ENCODE data around the gene NUP43.
"Not testable (repeated sequence)": the region's sequence is repeated elsewhere in the genome, so short reads cannot be mapped to it uniquely, and the experiment has no call there.

Gene NUP43

DNA sequence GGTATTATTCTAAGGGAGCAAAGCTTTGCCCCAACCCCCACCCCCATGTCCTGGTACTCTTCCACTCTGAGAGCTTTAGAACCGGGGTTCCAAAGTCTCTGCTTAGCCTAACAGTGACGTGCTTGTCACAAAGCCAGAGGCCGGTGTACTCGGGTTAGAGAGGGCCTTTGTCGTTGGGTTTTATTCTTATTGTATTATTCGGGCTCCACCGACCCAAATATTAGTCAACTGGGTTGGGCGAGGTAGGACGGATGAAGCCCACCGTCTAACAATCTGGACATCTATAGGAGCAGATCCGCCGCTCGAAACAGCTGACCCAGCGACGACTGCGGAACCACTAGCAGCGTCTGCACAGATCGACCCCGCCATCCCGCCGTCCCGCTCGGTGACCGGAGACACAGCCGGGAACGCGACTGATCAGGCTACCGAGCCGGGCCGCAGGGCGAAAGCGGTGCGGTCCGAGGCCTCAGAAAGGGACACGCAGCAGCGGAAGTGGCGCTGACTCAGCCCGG lies 2.8 kb upstream of the NUP43 start:
- DNase-seq (ENCODE audit: low spot score): not testable (repeated sequence)

GRCh38 chr6:149745252-149745651 lies 1.1 kb downstream of the NUP43 start:
- not testable (repeated sequence) for DNase-seq (ENCODE audit: low spot score)

DNA sequence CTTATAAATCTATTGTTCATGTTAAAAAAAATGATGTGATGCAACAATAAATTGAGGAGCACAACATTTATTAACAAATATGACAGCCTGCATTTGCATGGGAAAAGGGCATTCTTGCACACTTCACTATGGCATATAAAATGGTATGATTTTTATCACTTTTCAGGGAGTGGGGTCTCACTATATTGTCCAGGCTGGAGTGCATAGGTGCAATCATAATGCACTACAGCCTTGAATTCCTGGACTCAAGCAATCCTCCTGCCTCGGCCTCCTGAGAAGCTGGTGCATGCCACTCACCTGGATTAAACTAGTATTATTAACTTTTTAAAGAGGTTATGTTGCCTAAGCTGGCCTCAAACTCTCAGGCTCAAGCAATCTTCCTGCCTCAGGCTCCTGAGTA lies 11.4 kb downstream of the NUP43 start:
- no peak for DNase-seq (ENCODE audit: low spot score)

GRCh38 chr6:149733089-149733720 lies 13.1 kb downstream of the NUP43 start:
- DNase-seq (ENCODE audit: low spot score): no peak

DNA sequence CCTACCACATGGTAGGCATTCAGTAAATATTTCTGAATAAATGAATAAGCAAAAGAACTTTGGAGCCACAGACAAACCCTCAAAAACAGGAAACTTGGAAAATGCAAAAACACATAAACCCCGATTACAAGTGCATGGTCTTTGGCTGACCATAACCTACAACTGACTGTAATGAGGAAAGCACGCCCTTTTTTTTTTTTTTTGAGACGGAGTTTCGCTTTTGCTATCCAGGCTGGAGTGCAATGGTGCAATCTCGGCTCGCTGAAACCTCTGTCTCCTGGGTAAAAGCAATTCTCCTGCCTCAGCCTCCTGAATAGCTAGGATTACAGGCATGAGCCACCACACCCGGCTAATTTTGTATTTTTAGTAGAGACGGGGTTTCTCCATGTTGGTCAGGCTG lies 16.5 kb downstream of the NUP43 start:
- no peak for DNase-seq (ENCODE audit: low spot score)

DNA sequence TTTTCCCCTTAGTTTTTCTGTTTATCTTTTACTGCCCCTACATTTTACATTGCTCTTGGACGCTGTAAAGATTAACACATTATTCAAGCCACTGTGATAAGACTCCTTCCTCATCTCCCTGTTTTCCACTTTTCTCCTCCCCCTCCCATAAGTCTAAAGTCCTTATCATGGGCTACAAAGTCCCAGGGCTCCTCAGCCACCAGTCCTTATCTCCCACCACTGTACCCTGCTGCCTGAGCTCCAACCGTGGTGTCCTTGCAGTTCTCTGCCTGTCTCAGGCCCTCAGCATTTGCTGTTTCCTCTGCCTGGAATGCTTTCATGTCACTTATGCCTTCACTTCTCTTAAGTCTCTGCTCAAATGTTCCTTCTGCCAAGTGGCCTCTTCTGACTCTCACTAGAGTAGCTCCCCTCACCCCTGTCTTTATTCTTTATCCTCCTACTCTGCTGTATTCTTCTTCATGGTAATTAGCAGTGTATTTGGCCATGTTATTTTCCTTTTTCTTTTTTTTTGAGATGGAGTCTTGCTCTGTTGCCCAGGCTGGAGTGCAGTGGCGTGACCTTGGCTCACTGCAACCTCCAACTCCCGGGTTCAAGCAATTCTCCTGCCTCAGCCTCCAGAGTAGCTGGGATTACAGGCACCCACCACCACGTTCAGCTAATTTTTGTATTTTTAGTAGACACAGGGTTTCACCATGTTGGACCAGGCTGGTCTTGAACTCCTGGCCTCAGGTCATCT lies 17.7 kb downstream of the NUP43 start:
- no peak for DNase-seq (ENCODE audit: low spot score)

DNA sequence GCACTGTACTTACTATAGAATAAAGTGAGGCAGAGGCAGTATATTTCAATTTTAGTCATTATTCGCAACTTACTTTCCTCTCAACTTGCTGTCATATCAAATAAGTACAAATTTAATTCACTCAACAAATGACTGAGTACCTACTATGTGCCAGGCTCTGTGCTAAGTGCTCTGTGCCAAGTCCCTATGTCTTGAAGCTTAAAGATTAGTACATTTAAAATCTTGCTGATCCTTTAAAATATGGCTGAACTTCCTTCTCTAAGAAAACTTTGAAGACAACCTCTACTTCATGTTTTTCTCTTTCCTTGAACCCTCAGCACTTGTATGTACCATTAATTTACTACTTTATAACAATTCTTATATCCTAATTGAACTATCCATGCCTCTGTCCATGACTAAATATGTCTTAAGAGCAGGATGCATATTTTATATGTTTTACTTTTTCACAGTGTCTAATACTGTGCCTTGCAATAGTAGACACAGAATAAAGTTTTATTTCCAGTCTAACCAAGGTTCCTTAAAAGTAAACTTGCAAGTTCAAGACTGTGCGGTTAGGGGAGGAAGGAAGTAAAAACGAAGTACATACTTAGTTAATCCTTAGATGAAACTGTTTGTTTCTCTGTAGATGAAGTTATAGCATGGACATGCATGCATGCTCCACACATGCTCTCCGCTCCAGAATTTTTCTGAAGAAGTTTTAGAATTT lies 18.4 kb downstream of the NUP43 start:
- DNase-seq (ENCODE audit: low spot score): no peak

DNA sequence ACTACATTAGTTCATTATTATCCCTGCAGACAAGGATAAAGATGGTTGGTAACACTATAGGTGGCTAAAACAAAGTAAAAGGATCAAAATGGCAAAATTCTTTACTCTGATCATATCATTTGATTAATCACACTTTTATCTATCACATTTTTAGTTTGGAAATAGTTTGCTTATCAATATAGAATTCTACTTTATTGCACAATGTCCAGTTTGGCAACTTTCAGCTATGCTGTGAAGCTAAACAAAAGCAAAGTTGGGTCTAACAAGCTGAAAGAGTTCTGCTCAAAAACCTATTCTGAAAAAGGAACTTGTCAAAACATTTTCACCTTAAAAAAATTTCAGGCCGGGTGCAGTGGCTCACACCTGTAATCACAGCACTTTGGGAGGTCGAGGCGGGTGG lies 20.5 kb downstream of the NUP43 start:
- DNase-seq (ENCODE audit: low spot score): peak; percentile 0

DNA sequence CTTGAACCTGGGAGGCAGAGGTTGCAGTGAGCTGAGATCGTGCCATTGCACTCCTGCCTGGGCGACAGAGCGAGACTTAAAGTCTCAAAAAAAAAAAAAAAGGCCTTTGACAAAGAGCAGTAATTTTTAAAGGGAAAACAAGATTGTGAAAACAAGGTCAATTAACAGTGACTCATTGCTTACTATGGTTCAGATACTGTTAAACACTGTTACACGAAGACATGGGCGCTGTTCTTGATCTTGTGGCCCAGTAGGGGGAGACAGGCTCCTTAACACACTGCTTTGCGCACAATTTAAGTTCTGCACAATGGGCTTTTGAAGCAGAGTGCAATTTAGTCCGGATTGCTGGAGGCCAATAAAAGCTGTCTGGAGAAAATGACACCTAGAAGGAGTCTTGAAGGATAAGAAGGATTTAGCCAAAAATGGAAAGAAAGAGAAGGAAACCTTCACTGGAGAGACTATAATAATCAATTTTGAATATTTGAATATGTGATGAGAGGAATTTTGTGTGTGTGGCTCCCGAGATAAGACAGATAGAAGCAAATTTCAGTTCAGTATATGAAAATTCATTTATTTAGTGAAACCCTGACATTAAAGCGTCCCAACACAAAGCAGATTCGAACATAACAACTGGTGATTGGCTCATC lies 22.4 kb downstream of the NUP43 start:
- peak; percentile 48 for DNase-seq (ENCODE audit: low spot score)

GRCh38 chr6:149723262-149723661 lies 23.1 kb downstream of the NUP43 start:
- DNase-seq (ENCODE audit: low spot score): no peak

- peak; percentile 19 for DNase-seq (ENCODE audit: low spot score)
These were observed 26.8 kb downstream of the NUP43 start for GRCh38 chr6:149719531-149719930.

DNA sequence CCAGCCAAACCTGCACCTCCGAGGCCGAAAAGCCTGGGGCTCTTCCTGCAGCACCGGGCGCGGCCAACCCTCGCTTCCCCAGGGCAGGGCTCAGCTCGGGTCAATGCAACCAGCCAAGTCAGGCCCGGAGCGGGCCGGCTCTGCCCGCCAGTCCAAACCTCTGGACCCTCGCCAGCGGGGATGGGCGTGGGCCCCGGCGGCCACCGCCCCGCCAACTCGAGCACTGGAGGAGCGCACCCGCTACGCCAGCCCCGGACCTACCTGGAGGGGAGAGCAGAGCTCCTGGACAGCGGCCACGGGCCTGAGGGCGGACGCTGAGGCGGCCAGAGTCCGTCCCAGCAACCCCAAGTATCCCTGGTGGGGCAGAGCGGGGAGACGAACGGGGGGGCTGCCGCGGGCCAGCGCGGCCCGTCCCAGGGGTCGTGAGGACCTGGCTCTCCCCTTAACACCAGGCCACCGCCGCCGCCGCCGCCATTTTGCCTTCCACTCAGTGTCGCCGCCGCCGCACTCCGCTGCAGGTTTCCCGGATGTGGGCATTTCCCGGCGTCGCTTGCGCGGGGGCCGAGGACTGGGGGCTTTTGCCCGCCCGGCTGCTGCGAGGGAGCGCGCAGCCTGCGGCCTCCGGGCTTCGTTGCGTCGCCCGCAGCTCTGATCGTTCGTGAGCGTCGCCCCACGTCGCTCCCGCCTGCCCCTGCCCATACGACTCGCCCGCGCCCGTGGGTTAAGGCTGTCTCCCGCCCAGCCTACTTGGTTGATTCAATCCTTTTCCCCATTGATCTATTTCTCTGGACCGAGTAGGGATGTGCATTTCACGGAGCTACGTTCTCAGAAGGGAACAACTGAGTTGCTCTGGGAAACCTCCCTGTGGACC lies 28.5 kb downstream of the NUP43 start, which contains the start of gene LATS1:
LATS1 (minus strand) TSS at position 514 of the 871 bp plus-strand sequence. CDS start 15,975 bp downstream, outside the sequence.
- DNase-seq (ENCODE audit: low spot score): peak; percentile 94

DNA sequence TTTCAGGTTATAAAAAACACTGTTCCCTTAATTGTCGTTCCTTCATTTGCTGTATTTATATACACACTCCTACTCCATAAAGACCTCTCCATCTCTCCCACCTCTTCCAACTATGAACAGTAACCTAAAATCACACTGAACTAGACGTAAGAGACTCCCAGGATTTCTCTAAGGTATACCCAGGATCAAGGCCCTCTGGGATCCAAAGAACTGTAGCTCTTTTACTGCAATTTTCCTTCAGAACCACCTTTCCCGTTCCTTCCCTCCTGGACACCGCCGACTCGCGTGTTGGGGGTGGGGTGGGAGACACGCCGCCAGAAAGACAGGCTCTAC lies 29.1 kb downstream of the NUP43 start:
- DNase-seq (ENCODE audit: low spot score): no peak

GRCh38 chr6:149716181-149716963 lies 30.0 kb downstream of the NUP43 start:
- no peak for DNase-seq (ENCODE audit: low spot score)

GRCh38 chr6:149714442-149714841 lies 31.9 kb downstream of the NUP43 start:
- no peak for DNase-seq (ENCODE audit: low spot score)

DNA sequence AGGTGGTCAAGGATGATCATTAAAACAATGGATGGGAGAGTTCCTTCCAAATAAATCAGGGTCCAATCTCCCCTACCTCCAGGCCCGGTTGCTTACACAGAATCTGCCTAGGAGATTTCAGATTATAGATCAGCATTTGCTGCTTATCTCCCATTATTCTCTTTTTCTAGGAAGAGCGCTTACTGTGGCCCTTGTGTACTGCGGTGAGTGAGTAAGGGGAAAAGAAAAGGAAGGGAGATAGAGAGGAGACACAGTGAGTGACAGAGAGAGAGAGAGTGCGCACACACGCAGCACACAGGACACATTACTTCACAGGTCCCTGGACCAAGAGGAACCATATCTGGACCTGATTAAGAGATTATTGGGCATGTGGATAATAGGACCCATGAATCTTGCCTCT lies 34.6 kb downstream of the NUP43 start:
- no peak for DNase-seq (ENCODE audit: low spot score)

DNA sequence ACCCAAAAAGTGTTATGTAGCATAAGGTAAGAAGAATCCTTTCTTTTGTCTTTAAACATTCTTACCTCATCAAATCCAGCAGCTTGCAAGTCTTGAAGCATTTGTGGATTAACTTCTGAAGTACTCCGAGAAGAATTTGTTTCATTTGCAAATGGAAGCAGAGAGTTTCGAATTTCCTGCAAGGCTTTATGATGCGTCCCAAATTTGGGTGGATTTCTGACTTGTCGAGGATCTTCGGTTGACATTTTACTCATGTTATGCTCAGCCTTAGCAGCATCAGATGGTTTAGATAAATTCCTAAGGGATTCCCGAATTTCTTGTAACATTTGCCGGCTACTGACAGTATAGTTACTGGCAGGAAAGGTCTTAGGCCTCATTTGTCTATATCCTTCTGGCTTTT lies 44.6 kb downstream of the NUP43 start:
- no peak for DNase-seq (ENCODE audit: low spot score)

- DNase-seq (ENCODE audit: low spot score): no peak
These were observed 47.2 kb downstream of the NUP43 start for GRCh38 chr6:149699150-149699549.

GRCh38 chr6:149698175-149698574 lies 48.2 kb downstream of the NUP43 start:
- no peak for DNase-seq (ENCODE audit: low spot score)

DNA sequence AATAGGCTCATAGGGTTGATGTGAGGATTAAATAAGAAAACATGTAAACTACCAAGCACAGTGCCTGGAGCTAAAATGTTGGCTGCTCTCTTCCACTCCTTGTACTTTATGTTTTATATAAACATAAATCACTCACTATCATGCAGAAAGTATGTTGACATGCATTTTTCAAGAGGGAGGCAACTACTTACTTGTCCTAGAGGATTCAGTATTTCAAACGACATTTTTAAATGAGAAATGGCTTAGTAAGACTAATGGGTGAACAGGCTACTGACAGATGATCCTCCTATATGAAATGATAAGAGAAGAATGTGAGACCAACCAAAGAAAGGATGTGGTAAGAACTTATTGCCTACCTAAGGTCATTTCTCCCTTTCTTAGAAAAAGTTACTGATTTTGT lies 49.4 kb downstream of the NUP43 start:
- no peak for DNase-seq (ENCODE audit: low spot score)

DNA sequence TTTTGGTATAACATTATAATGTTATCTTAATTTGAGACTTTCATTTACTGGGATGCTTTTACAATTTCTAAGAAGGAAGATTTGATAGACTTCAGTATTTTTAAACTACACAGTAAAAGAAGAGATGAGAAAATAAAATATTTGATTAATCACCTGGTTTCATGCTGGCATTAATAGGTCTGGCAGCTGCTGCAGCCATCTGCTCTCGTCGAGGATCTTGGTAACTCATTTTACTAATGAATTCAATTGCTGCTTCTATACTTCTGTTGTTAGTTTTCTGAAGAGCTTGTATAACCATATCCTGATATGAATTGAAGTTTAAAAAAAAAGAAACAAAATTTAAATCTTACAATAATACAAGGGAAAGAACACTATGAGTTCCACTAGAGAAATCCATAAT lies 51.4 kb downstream of the NUP43 start:
- no peak for DNase-seq (ENCODE audit: low spot score)
